Gastrocnemius medialis (tissue), 4 donors: ENCODE measurements around the gene IKBKE.

Source experiments
- POLR2A ChIP-seq, 2 donors: fragments of 450-650 bp; IDR thresholded peaks; one replicate each; pipeline ENCODE4 v1.6.1; 2017; ENCODE audit warnings: antibody characterized with exemption in 2 of 2, mild to moderate bottlenecking in 2 of 2, moderate library complexity in 2 of 2
- TF ChIP-seq, protein P1 (sequence below), 5 experiments: fragments of 450-650 bp in 3 of 5; fragments of 200-600 bp in 2 of 5; sonication (generic) in 2 of 5; IDR thresholded peaks in 4 of 5; conservative IDR thresholded peaks in 1 of 5; 1 replicate in 4 of 5; 2 replicates in 1 of 5; pipeline ENCODE4 v1.5.1; 2016 to 2019; ENCODE audit warnings: antibody characterized with exemption in 5 of 5, mild to moderate bottlenecking in 3 of 5, moderate library complexity in 3 of 5

DNA sequence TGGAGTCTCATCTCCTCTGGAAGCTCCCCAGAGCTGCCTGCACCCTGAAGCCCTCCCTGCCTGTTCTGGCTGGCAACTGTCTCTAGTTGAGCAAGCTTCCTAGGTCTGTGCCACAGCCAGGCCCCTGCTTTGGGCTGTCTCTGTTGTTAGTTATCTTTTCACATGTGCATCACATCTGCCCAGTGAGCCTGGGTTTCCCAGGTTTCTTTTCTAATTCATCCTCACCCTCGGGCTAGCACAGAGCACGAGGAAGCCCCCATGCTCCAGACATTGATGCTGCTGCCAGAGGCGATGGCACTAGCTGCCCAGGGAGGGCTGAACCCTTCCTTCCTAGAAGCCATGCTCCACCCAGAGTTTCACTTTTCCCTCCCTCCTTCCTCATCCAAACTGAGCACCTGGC lies 64.3 kb downstream of the IKBKE start:
- TF ChIP-seq, protein P1, sequence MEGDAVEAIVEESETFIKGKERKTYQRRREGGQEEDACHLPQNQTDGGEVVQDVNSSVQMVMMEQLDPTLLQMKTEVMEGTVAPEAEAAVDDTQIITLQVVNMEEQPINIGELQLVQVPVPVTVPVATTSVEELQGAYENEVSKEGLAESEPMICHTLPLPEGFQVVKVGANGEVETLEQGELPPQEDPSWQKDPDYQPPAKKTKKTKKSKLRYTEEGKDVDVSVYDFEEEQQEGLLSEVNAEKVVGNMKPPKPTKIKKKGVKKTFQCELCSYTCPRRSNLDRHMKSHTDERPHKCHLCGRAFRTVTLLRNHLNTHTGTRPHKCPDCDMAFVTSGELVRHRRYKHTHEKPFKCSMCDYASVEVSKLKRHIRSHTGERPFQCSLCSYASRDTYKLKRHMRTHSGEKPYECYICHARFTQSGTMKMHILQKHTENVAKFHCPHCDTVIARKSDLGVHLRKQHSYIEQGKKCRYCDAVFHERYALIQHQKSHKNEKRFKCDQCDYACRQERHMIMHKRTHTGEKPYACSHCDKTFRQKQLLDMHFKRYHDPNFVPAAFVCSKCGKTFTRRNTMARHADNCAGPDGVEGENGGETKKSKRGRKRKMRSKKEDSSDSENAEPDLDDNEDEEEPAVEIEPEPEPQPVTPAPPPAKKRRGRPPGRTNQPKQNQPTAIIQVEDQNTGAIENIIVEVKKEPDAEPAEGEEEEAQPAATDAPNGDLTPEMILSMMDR (IDR thresholded peaks at IDR 0.05 in 4 of 5, conservative IDR thresholded peaks at IDR 0.05 in 1 of 5) = no peak
- no peak for TF ChIP-seq POLR2A (IDR thresholded peaks at IDR 0.05)
